ENCODE results near the gene SMIM15. TPM values are rescaled to one million over a fixed set of nuclear protein-coding genes. Genes with fewer than 3 reads are reported as not detected.

Gene SMIM15
- polyA plus RNA-seq, 1 donor from 2014 or later: 30.1 TPM

DNA sequence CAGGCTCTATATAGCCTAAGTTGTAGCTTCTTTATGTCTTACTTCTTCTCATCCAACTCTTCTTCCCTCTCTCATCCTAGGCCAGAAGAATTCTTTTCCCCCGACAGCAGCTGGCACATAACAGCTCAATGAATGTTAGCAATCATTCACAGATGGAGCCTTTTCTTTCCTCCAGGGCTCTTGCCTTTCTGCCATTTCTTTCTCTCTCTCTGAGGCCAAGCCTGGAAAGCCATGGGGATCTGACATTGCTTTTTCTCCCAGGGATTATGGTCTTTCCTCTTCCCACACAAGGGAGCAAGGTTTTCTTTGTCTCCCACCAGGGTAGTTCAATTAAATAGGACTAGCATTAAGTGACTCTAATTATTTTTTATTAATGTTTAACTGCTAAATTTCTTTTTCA lies 20.5 kb downstream of the SMIM15 start (continued):
- TF ChIP-seq, protein P1, sequence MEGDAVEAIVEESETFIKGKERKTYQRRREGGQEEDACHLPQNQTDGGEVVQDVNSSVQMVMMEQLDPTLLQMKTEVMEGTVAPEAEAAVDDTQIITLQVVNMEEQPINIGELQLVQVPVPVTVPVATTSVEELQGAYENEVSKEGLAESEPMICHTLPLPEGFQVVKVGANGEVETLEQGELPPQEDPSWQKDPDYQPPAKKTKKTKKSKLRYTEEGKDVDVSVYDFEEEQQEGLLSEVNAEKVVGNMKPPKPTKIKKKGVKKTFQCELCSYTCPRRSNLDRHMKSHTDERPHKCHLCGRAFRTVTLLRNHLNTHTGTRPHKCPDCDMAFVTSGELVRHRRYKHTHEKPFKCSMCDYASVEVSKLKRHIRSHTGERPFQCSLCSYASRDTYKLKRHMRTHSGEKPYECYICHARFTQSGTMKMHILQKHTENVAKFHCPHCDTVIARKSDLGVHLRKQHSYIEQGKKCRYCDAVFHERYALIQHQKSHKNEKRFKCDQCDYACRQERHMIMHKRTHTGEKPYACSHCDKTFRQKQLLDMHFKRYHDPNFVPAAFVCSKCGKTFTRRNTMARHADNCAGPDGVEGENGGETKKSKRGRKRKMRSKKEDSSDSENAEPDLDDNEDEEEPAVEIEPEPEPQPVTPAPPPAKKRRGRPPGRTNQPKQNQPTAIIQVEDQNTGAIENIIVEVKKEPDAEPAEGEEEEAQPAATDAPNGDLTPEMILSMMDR (IDR thresholded peaks at IDR 0.05; ENCODE audit: poor library complexity, severe bottlenecking): no peak

DNA sequence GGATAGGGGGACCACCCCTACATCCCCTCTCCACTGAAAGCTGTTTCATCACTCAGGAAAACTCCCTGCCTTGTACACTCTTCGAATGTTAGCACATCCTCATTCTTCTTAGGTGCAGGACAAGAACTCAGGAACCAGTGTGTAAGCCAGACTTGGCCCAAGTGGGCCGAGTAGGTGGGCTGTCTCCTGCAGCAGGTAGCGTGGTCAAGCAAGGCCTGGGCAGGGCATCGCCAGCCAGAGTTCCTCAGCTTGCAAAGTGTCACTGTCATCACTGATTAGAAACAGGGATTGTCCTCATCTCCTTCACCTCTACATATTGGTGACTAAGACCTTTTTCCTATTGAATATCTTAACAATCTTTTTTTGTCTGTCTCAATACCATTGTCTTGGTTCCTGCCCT lies 22.3 kb downstream of the SMIM15 start:
- TF ChIP-seq, protein P1 (IDR thresholded peaks at IDR 0.05; ENCODE audit: poor library complexity, severe bottlenecking): no peak
- TF ChIP-seq, protein P2, sequence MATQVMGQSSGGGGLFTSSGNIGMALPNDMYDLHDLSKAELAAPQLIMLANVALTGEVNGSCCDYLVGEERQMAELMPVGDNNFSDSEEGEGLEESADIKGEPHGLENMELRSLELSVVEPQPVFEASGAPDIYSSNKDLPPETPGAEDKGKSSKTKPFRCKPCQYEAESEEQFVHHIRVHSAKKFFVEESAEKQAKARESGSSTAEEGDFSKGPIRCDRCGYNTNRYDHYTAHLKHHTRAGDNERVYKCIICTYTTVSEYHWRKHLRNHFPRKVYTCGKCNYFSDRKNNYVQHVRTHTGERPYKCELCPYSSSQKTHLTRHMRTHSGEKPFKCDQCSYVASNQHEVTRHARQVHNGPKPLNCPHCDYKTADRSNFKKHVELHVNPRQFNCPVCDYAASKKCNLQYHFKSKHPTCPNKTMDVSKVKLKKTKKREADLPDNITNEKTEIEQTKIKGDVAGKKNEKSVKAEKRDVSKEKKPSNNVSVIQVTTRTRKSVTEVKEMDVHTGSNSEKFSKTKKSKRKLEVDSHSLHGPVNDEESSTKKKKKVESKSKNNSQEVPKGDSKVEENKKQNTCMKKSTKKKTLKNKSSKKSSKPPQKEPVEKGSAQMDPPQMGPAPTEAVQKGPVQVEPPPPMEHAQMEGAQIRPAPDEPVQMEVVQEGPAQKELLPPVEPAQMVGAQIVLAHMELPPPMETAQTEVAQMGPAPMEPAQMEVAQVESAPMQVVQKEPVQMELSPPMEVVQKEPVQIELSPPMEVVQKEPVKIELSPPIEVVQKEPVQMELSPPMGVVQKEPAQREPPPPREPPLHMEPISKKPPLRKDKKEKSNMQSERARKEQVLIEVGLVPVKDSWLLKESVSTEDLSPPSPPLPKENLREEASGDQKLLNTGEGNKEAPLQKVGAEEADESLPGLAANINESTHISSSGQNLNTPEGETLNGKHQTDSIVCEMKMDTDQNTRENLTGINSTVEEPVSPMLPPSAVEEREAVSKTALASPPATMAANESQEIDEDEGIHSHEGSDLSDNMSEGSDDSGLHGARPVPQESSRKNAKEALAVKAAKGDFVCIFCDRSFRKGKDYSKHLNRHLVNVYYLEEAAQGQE (IDR thresholded peaks at IDR 0.05; ENCODE audit: borderline replicate concordance): no peak
- no peak for TF ChIP-seq MXI1 (conservative IDR thresholded peaks at IDR 0.05; ENCODE audit: poor library complexity, severe bottlenecking)
- TF ChIP-seq POLR2AphosphoS5 (IDR thresholded peaks at IDR 0.05): no peak
- TF ChIP-seq TAF1 (IDR thresholded peaks at IDR 0.05; ENCODE audit: low read depth): no peak
- TF ChIP-seq EP300 (conservative IDR thresholded peaks at IDR 0.05; ENCODE audit: poor library complexity, severe bottlenecking): no peak
- no peak for TF ChIP-seq SMC3 (conservative IDR thresholded peaks at IDR 0.05; ENCODE audit: poor library complexity)
- no peak for TF ChIP-seq RAD21 (conservative IDR thresholded peaks at IDR 0.05)
- TF ChIP-seq EZH2 (IDR thresholded peaks at IDR 0.05; ENCODE audit: borderline replicate concordance, insufficient read depth, low read length, poor library complexity, severe bottlenecking): no peak
- Histone ChIP-seq H3K27ac (ENCODE audit: low read length) (no peak overlapping the region), H4K20me1 (ENCODE audit: insufficient read depth) (no peaks in the 10 kb centered on the region), H3K9ac (ENCODE audit: low read length) (no peak overlapping the region), H3K9me3 (ENCODE audit: low read length) (no peaks in the 10 kb centered on the region), H3K4me3 (ENCODE audit: low read length) (no peak overlapping the region), H3K9me2 (ENCODE audit: insufficient read depth, low read length) (no peaks in the 10 kb centered on the region), H3K4me2 (ENCODE audit: low read length) (no peak overlapping the region), H3K27me3 (ENCODE audit: insufficient read depth, low read depth, low read length) (no peaks in the 10 kb centered on the region), H3K79me2 (replicated peaks; ENCODE audit: insufficient read depth, low read length) (no peaks in the 10 kb centered on the region), H3K36me3 (ENCODE audit: insufficient read depth, low read length) (no peaks in the 10 kb centered on the region), H2AFZ (ENCODE audit: low read depth, low read length) (no peak overlapping the region), H3F3A (ENCODE audit: insufficient read depth, low read length, poor library complexity, severe bottlenecking) (no peaks in the 10 kb centered on the region)

Measured in neural cell (in vitro differentiated cells).